K562 (cell line): ENCODE measurements around the gene TOM1L1. TPM values are rescaled to one million over a fixed set of nuclear protein-coding genes. Genes with fewer than 3 reads are reported as not detected.

Experiments
- ATAC-seq: fragments of 200-7000 bp; cut with Tn5 transposase; 3 replicates; pipeline ENCODE4 v1.9.1; 2020; ENCODE audit warnings: moderate library complexity
- BruUV-seq: library from RNA; stranded (reverse); fragments of 400-500 nt; replicated peaks from 2 replicates; lab custom pipeline; 2021; lab: Mats Ljungman, UMichigan
- CTCF ChIA-PET: fragments of 300-600 bp; formaldehyde crosslinking; extraction: SDS; loops from one replicate; lab custom pipeline; 2021; ENCODE audit warnings: low intra/inter-chr PET ratio; lab: Yijun Ruan, JAX
- POLR2A ChIA-PET: fragments of 300-600, 350-650 bp; sonication (Branson Sonifier 250); formaldehyde crosslinking; extraction: SDS; loops from one replicate; lab custom pipeline; 2021; ENCODE audit warnings: antibody characterized with exemption, inconsistent platforms; lab: Yijun Ruan, JAX
- DNase-seq, 4 experiments: peaks; one replicate each; pipeline versions ENCODE4 v3.0.0 to v3.0.0-alpha.2; 2011 to 2018; ENCODE audit warnings: low spot score in 3 of 4, mixed read lengths in 3 of 4; ENCODE audit errors: extremely low read depth in 1 of 4
- FAIRE-seq: peaks from 2 replicates; lab custom pipeline; 2011; peaks lifted over from hg19 to GRCh38; lab: Jason Lieb, UNC
- H2AFZ ChIP-seq: 2 replicates; pipeline ENCODE4 v1.6.0; 2011; ENCODE audit warnings: low read depth, low read length, control low read depth, inconsistent platforms
- H3K27ac ChIP-seq: fragments of 200-600 bp; 3 replicates; pipeline ENCODE4 v1.8.0; 2011; ENCODE audit warnings: low read depth, mild to moderate bottlenecking, control low read depth, inconsistent platforms, low read length, moderate library complexity, mixed read lengths; ENCODE audit errors: extremely low read depth
- H3K27me3 ChIP-seq, 2 experiments: fragments of 300-600 bp in 1 of 2; 2 replicates in 1 of 2; 3 replicates in 1 of 2; pipeline versions ENCODE4 v1.6.0 to v1.8.0; 2011; ENCODE audit warnings: inconsistent platforms in 2 of 2, low read length in 2 of 2, mild to moderate bottlenecking in 1 of 2, mixed read lengths in 1 of 2, moderate library complexity in 1 of 2; ENCODE audit not compliant: control insufficient read depth in 2 of 2, insufficient read depth in 2 of 2
- H3K36me3 ChIP-seq: fragments of 300-600 bp; 3 replicates; pipeline ENCODE4 v1.8.0; 2011; ENCODE audit warnings: mild to moderate bottlenecking, low read length, inconsistent platforms; ENCODE audit not compliant: control insufficient read depth, insufficient read depth
- H3K4me1 ChIP-seq, 2 experiments: fragments of 200-600 bp in 1 of 2; replicated peaks in 1 of 2; 2 replicates in 1 of 2; 3 replicates in 1 of 2; pipeline versions ENCODE4 v1.5.1 to v1.8.0; 2011; ENCODE audit warnings: inconsistent platforms in 2 of 2, low read length in 2 of 2, mild to moderate bottlenecking in 1 of 2, mixed read lengths in 1 of 2, moderate library complexity in 1 of 2; ENCODE audit not compliant: control insufficient read depth in 2 of 2, insufficient read depth in 2 of 2
- H3K4me2 ChIP-seq: 2 replicates; pipeline ENCODE4 v1.6.1; 2011; ENCODE audit warnings: low read length, control low read depth, inconsistent platforms, mixed read lengths; ENCODE audit not compliant: insufficient read depth
- H3K4me3 ChIP-seq: fragments of 200-600 bp; sonication (generic), shearing (Covaris generic); 2 replicates; pipeline ENCODE4 v1.5.1; 2016; ENCODE audit warnings: control low read depth, inconsistent platforms
- H3K79me2 ChIP-seq: fragments of 200-600 bp; 3 replicates; pipeline ENCODE4 v1.8.0; 2011; ENCODE audit warnings: low read length, inconsistent platforms; ENCODE audit not compliant: control insufficient read depth, insufficient read depth
- H3K9ac ChIP-seq, 2 experiments: 2 replicates each; pipeline versions ENCODE4 v1.6.0 to v1.6.1; 2011; ENCODE audit warnings: low read depth in 2 of 2, low read length in 2 of 2, control low read depth in 1 of 2, inconsistent platforms in 1 of 2, mild to moderate bottlenecking in 1 of 2, mixed read lengths in 1 of 2; ENCODE audit not compliant: insufficient read depth in 1 of 2
- H3K9me1 ChIP-seq: one replicate; pipeline ENCODE4 v1.6.0; 2011; ENCODE audit warnings: inconsistent platforms, mild to moderate bottlenecking, low read length, moderate library complexity; ENCODE audit not compliant: control insufficient read depth, insufficient read depth
- H3K9me3 ChIP-seq: replicated peaks from 2 replicates; pipeline ENCODE4 v1.5.1; 2011; ENCODE audit warnings: low read depth, low read length, inconsistent platforms; ENCODE audit not compliant: control insufficient read depth, insufficient read depth
- H4K20me1 ChIP-seq: replicated peaks from 2 replicates; pipeline ENCODE4 v1.6.1; 2011; ENCODE audit warnings: low read length, inconsistent platforms, mixed read lengths; ENCODE audit not compliant: control insufficient read depth, insufficient read depth
- ARID1B ChIP-seq: fragments of 450-650 bp; IDR thresholded peaks from 2 replicates; pipeline ENCODE4 v1.6.1; 2016; ENCODE audit warnings: antibody characterized with exemption, mild to moderate bottlenecking, inconsistent platforms
- CBFB ChIP-seq: sonication (generic); formaldehyde crosslinking; IDR thresholded peaks from 2 replicates; pipeline ENCODE4 v1.4.0; 2020; ENCODE audit warnings: mild to moderate bottlenecking, missing genetic modification reagents
- CHD2 ChIP-seq: IDR thresholded peaks from 2 replicates; pipeline ENCODE4 v1.6.1; 2011; ENCODE audit warnings: low read depth, low read length
- ELF1 ChIP-seq: fragments of 200-800 bp; sonication (Bioruptor generic); IDR thresholded peaks from 2 replicates; pipeline ENCODE4 v1.6.1; 2016; ENCODE audit warnings: missing genetic modification characterization, missing compliant biosample characterization
- FOXJ3 ChIP-seq: sonication (generic); formaldehyde crosslinking; IDR thresholded peaks from 2 replicates; pipeline ENCODE4 v1.4.0; 2020; ENCODE audit warnings: mild to moderate bottlenecking, missing genetic modification reagents
- HDAC1 ChIP-seq, 2 experiments: fragments of 450-650 bp; IDR thresholded peaks; 2 replicates each; pipeline ENCODE4 v1.6.1; 2016 to 2017; ENCODE audit warnings: inconsistent platforms in 1 of 2, mild to moderate bottlenecking in 1 of 2, moderate library complexity in 1 of 2
- KDM1A ChIP-seq, 2 experiments: fragments of 450-650 bp; IDR thresholded peaks; 2 replicates each; pipeline ENCODE4 v1.6.1; 2016; ENCODE audit warnings: mild to moderate bottlenecking in 2 of 2
- MEF2D ChIP-seq: conservative IDR thresholded peaks from 2 replicates; pipeline ENCODE4 v1.6.1; 2016; ENCODE audit warnings: low read depth, missing genetic modification characterization, missing compliant biosample characterization
- NCOA6 ChIP-seq: fragments of 450-650 bp; IDR thresholded peaks from 2 replicates; pipeline ENCODE4 v1.6.1; 2017; ENCODE audit warnings: mild to moderate bottlenecking
- NCOR1 ChIP-seq: fragments of 450-650 bp; IDR thresholded peaks from 2 replicates; pipeline ENCODE4 v1.6.1; 2016; ENCODE audit warnings: mild to moderate bottlenecking, moderate library complexity
- NR2C1 ChIP-seq, 2 experiments: fragments of 450-650 bp; IDR thresholded peaks; 2 replicates each; pipeline ENCODE4 v1.6.1; 2017; ENCODE audit warnings: mild to moderate bottlenecking in 2 of 2, antibody characterized with exemption in 1 of 2, inconsistent platforms in 1 of 2, missing compliant biosample characterization in 1 of 2, missing genetic modification characterization in 1 of 2
- NR4A1 ChIP-seq, 2 experiments: fragments of 250-450 bp in 1 of 2; fragments of 450-650 bp in 1 of 2; sonication (Bioruptor Pico) in 1 of 2; IDR thresholded peaks; 2 replicates each; pipeline versions ENCODE4 v1.4.0 to v1.6.1; 2016 to 2020; ENCODE audit warnings: mild to moderate bottlenecking in 2 of 2, missing compliant biosample characterization in 1 of 2, missing genetic modification characterization in 1 of 2, moderate library complexity in 1 of 2
- TEAD4 ChIP-seq, 2 experiments: sonication (generic) in 1 of 2; formaldehyde crosslinking in 1 of 2; IDR thresholded peaks; 2 replicates each; pipeline versions ENCODE4 v1.6.1 to v1.8.0; 2012 to 2022; ENCODE audit warnings: borderline replicate concordance in 1 of 2, inconsistent platforms in 1 of 2, low read length in 1 of 2, mild to moderate bottlenecking in 1 of 2, missing genetic modification reagents in 1 of 2
- ZBTB7A ChIP-seq: IDR thresholded peaks from 2 replicates; pipeline ENCODE4 v1.6.1; 2011; ENCODE audit warnings: low read depth, mild to moderate bottlenecking, low read length, moderate library complexity, borderline replicate concordance; ENCODE audit not compliant: control insufficient read depth
- ZFX ChIP-seq: sonication (generic); formaldehyde crosslinking; IDR thresholded peaks from 2 replicates; pipeline ENCODE4 v1.8.0; 2022; ENCODE audit warnings: mild to moderate bottlenecking, missing genetic modification reagents, moderate library complexity
- ZNF23 ChIP-seq: fragments of 250-450 bp; sonication (Bioruptor Pico); IDR thresholded peaks from 2 replicates; pipeline ENCODE4 v1.4.0; 2020; ENCODE audit warnings: mild to moderate bottlenecking
- ZNF384 ChIP-seq: IDR thresholded peaks from 2 replicates; pipeline ENCODE4 v1.6.1; 2012; ENCODE audit warnings: low read depth, low read length, improper control_type of control experiment
- ZNF41 ChIP-seq: fragments of 250-450 bp; sonication (Bioruptor Pico); conservative IDR thresholded peaks from 2 replicates; pipeline ENCODE4 v1.4.0; 2020; ENCODE audit warnings: mild to moderate bottlenecking
- WGBS: fragments of 100-300 bp; shearing (Covaris generic); methylation state at CpG from one replicate; pipeline ENCODE4 v1.1.6; 2016; ENCODE audit warnings: low coverage, mixed read lengths; ENCODE audit not compliant: insufficient coverage; ENCODE audit errors: missing lambda C conversion rate; 5-methylcytosine and 5-hydroxymethylcytosine counted together
- in situ Hi-C: fragments of 300-500 bp; cut with MboI; formaldehyde crosslinking; loops from 4 replicates; pipeline ENCODE4 v1.15.0; 2018; ENCODE audit warnings: inconsistent platforms, mixed read lengths
- intact Hi-C: fragments of 100-400 bp; cut with micrococcal nuclease; formaldehyde crosslinking; loops from 2 replicates; pipeline ENCODE4 v1.14.2; 2022
- polyA plus RNA-seq, 8 experiments: library from polyadenylated mRNA; depleted of rRNA in 4 of 8; stranded (reverse) in 5 of 8; unstranded in 3 of 8; fragments of >200 nt; fragmentation: Nextera tagmentation in 2 of 8; fragmentation: Illumina TruSeq in 1 of 8; extraction: Ambion mirVana in 2 of 8; extraction: Trizol in 1 of 8; gene quantifications; 2 replicates each; pipeline versions ENCODE4 v1.2.1 to v1.2.3, GENCODE V29; 2011 to 2014; ENCODE audit warnings: inconsistent platforms in 1 of 8, missing spikeins in 1 of 8
- total RNA-seq, 7 experiments: library from RNA; depleted of rRNA in 6 of 7; stranded (reverse); fragments of >200 nt in 6 of 7; fragmentation: Illumina TruSeq in 2 of 7; extraction: Trizol in 2 of 7; gene quantifications; 2 replicates each; pipeline versions ENCODE4 v1.2.1 to v1.2.3, GENCODE V29; 2011 to 2021; ENCODE audit warnings: low replicate concordance in 1 of 7
- TF ChIP-seq, protein P1 (sequence below), 2 experiments: IDR thresholded peaks in 1 of 2; conservative IDR thresholded peaks in 1 of 2; 2 replicates each; pipeline ENCODE4 v1.6.1; 2016; ENCODE audit warnings: low read depth in 2 of 2, mild to moderate bottlenecking in 1 of 2, missing compliant biosample characterization in 1 of 2, missing genetic modification characterization in 1 of 2, moderate library complexity in 1 of 2

The TOM1L1 gene
- total and polyA plus RNA-seq, 9 of the 15 experiments (the other 6 are each of a cell fraction or from before 2014, with no cell fraction given): 21.3 to 74.3 (median 31.0) TPM

DNA sequence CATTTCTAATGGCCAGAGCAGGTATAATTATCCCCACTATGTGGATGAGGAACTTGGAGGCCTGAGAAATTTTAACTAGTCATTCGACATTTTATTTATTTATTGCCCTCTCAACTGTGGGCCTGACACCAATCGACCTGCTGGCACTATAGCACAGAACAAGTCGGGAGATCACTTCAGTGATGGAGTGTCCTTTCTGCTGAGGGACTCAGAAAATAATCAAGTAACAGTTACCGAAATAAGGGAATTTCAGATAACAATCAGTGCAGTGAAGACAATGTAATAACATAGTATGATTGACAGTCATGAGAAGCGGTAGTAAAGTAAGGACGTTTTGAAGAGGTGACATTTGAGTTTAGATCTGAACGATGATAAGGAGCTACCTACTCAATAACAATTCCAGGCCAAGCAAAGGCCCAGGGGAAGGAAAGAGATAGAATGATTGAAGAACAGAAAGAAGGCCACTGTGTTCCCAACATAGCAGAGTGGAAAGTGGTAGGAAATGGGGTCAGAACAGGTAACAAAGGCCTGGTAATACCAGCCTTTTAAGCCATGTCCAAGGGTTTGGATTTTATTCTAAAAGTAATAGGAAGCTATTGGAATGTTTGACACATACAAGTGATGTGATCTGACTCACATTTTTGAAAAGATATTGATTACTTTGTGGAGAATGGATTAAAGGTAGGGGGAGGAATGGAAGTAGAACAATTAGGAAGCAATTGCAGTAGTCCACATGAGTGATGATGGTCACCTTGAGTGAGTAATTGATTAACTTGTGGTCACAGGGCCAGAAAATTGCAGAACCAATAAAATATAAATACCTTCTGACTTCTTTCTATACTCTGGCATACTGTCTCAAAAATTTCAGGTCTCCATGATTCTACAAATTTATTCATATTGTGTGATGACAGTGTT lies 69.3 kb downstream of the TOM1L1 start:
- DNase-seq: peak in 1 of 4 experiments; percentile 9
- Histone ChIP-seq H3K4me1 (peaks cover 0 to 21% of the 10 kb centered on the region in 2 experiments), H4K20me1 (no peaks in the 10 kb centered on the region), H3K4me3 (peak overlapping the region; percentile 79), H3K36me3 (peaks cover 6% of the 10 kb centered on the region), H3K79me2 (peaks cover 97% of the 10 kb centered on the region), H3K9ac (peak overlapping the region; percentile 23 to 86; a peak in 3 of 4 replicates), H2AFZ (peak overlapping the region; percentile 98), H3K27ac (peak overlapping the region; percentile 79), H3K9me1 (no peaks in the 10 kb centered on the region), H3K4me2 (peak overlapping the region; percentile 97), H3K27me3 (no peaks in the 10 kb centered on the region), H3K9me3 (no peaks in the 10 kb centered on the region)
- CTCF ChIA-PET: interaction anchor here (0.6 kb wide), 1 partner anchor 10 kb away, joined by 3 read pairs; no protein-coding TSS in a partner anchor
- no peak for FAIRE-seq
- no TSS peak for BruUV-seq
- intact Hi-C loops: no loop called here
- 0% methylated on average over 7 of the region's 7 CpGs for WGBS
- in situ Hi-C loops: no loop called here
- ATAC-seq: no peak
- POLR2A ChIA-PET: interaction anchor here (0.6 to 1.7 kb wide), 3 partner anchors 19 to 399 kb away, joined by 3 to 5 read pairs (median 3); no protein-coding TSS in a partner anchor
- no peak for TF ChIP-seq ZNF41 (CRISPR knock-in tag)
- no peak for TF ChIP-seq NCOR1
- TF ChIP-seq CBFB: no peak
- TF ChIP-seq CHD2: no peak
- peak in 1 of 2 experiments; percentile 44; a peak in 1 of 4 replicates for TF ChIP-seq KDM1A (IDR thresholded peaks at IDR 0.05)
- peak; percentile 20; the same call in 1 of the 2 replicates for TF ChIP-seq ZFX (CRISPR knock-in tag)
- no peak for TF ChIP-seq TEAD4 (IDR thresholded peaks at IDR 0.05; ENCODE audit: low read length)
- TF ChIP-seq TEAD4 (CRISPR knock-in tag; IDR thresholded peaks at IDR 0.05; ENCODE audit: borderline replicate concordance): no peak
- no peak for TF ChIP-seq NR2C1 (IDR thresholded peaks at IDR 0.05)
- no peak for TF ChIP-seq NR2C1 (tag; IDR thresholded peaks at IDR 0.05)
- no peak for TF ChIP-seq ELF1 (tag)
- no peak for TF ChIP-seq ZBTB7A
- no peak for TF ChIP-seq FOXJ3 (CRISPR knock-in tag)
- TF ChIP-seq, protein P1, sequence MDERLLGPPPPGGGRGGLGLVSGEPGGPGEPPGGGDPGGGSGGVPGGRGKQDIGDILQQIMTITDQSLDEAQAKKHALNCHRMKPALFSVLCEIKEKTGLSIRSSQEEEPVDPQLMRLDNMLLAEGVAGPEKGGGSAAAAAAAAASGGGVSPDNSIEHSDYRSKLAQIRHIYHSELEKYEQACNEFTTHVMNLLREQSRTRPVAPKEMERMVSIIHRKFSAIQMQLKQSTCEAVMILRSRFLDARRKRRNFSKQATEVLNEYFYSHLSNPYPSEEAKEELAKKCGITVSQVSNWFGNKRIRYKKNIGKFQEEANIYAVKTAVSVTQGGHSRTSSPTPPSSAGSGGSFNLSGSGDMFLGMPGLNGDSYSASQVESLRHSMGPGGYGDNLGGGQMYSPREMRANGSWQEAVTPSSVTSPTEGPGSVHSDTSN (CRISPR knock-in tag; IDR thresholded peaks at IDR 0.05; ENCODE audit: low read depth): peak; percentile 40; the same call in 1 of the 2 replicates
- TF ChIP-seq, protein P1 (tag; conservative IDR thresholded peaks at IDR 0.05; ENCODE audit: low read depth): peak; percentile 80
- no peak for TF ChIP-seq MEF2D (tag)
- no peak for TF ChIP-seq NR4A1 (CRISPR knock-in tag; IDR thresholded peaks at IDR 0.05)
- no peak for TF ChIP-seq NR4A1 (tag; IDR thresholded peaks at IDR 0.05)
- no peak for TF ChIP-seq ZNF23 (CRISPR knock-in tag)
- peak; percentile 17; the same call in 1 of the 2 replicates for TF ChIP-seq ARID1B
- no peak for TF ChIP-seq NCOA6
- no peak for TF ChIP-seq ZNF384
- no peak for TF ChIP-seq HDAC1 (IDR thresholded peaks at IDR 0.05)
